Skeletal muscle satellite cell (primary cell): ENCODE results near the gene CABYR.

Experiments used
- H3K27me3 ChIP-seq: 2 replicates; pipeline ENCODE4 v1.7.0; 2013; ENCODE audit warnings: low read length; ENCODE audit not compliant: control insufficient read depth, insufficient read depth
- H3K36me3 ChIP-seq: 2 replicates; pipeline ENCODE4 v1.7.0; 2013; ENCODE audit warnings: mild to moderate bottlenecking, control low read depth, low read length; ENCODE audit not compliant: insufficient read depth
- H3K4me1 ChIP-seq: 2 replicates; pipeline ENCODE4 v1.7.0; 2013; ENCODE audit warnings: low read length; ENCODE audit not compliant: control insufficient read depth, insufficient read depth
- H3K4me2 ChIP-seq: 2 replicates; pipeline ENCODE4 v1.7.0; 2013; ENCODE audit warnings: mild to moderate bottlenecking, low read length
- H3K4me3 ChIP-seq: 2 replicates; pipeline ENCODE4 v1.7.0; 2013; ENCODE audit warnings: low read length
- H3K9ac ChIP-seq: 2 replicates; pipeline ENCODE4 v1.7.0; 2013; ENCODE audit warnings: mild to moderate bottlenecking, low read depth, low read length, moderate library complexity
- H3K9me3 ChIP-seq: replicated peaks from 2 replicates; pipeline ENCODE4 v1.7.0; 2013; ENCODE audit warnings: mild to moderate bottlenecking, control low read depth, low read length

The CABYR gene

DNA sequence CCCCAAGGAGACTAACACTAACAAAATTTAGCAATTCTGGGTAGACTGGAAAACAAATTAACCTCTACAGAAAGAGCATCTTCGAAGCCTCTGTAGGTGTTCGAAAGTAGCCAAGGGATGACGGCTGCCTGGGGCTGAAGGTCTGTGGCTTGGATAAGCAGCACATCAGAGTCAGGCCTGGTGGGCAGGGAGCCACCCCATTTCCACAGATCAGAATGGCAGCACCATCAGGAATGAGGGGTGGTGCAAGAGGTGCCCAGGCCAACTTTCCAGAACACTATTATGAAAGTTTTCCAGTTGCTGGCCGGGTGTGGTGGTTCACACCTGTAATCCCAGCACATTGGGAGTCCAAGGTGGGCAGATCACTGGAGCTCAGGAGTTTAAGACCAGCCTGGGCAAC is 57.9 kb downstream of the CABYR start:
- Histone ChIP-seq H3K27me3 (no peaks in the 10 kb centered on the region), H3K4me1 (peaks cover 18% of the 10 kb centered on the region), H3K36me3 (no peaks in the 10 kb centered on the region), H3K9ac (no peak overlapping the region), H3K4me2 (no peak overlapping the region), H3K4me3 (no peak overlapping the region), H3K9me3 (no peaks in the 10 kb centered on the region)

DNA sequence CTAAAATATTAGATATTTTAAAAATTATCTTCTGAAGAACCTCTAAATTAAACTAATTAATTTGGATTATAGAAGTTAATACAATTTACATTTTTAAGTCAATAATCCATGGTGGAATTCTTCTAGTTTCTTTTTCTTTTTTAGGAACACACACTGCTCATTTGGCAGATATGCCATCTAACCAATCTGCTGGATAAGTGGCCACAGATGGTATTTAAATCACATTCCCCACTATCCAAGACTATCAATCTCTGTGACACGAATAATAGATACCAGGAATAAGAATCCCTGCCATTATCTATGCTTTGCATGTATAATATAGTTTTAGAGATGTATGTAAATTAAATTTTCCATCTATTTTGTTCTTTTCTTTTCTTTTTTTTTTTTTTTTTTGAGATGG is 58.5 kb downstream of the CABYR start:
- Histone ChIP-seq H3K27me3 (no peaks in the 10 kb centered on the region), H3K9me3 (no peaks in the 10 kb centered on the region), H3K4me2 (no peak overlapping the region), H3K4me1 (peaks cover 13% of the 10 kb centered on the region), H3K4me3 (no peak overlapping the region), H3K9ac (no peak overlapping the region), H3K36me3 (no peaks in the 10 kb centered on the region)

DNA sequence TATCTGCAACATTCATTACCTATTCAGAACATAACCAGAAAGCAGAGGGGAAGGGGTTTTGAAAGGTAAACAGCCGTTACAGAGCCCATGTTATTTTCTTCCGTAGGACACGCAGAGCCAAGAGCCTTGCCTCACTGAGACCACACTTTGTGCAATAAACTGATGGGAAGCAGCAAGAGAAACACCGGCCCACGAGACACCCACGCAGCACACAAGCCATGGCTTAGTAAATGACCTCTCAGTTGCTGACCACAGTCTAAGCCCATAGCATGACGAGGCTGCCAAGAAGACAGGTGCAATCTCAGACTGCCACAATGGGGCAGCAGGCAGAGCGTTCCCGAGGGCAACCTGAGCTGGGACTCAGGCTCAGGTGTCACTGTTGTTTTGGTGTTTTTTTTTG is 59.6 kb downstream of the CABYR start:
- H3K4me1 ChIP-seq, result peaks cover 5% of the 10 kb centered on the region
- no peak overlapping the region for H3K4me2 ChIP-seq
- H3K27me3 ChIP-seq, result no peaks in the 10 kb centered on the region
- no peaks in the 10 kb centered on the region for H3K9me3 ChIP-seq
- H3K4me3 ChIP-seq, result no peak overlapping the region
- no peaks in the 10 kb centered on the region for H3K36me3 ChIP-seq
- no peak overlapping the region for H3K9ac ChIP-seq

DNA sequence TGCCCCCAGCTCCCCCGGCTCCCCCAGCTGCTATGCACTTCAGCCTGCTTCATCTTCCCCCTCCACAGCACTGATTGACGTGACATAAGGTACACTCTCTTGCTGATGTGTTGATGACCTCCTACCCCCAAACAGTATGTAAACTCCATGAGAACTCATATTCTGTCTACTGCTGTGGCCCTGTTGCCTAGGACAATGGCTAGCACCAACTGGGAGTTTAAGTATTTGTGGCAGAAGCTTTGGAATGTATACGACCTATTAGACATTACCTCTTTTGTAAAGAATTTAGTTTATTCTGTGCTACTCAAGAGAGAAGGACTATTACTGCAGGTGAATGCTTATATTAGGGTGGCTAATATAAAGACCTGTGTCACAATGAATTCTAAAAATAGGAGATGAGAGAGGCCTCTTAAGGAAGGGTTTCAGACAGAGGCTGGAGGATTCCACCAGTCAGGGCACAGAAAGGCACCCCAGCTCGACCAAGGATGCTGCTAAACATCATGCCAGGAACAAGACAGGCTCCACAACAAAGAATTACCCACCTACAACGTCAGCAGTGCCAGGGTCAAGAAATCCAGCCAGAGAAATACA is 60.6 kb downstream of the CABYR start:
- H3K4me2 ChIP-seq, result no peak overlapping the region
- H3K9me3 ChIP-seq, result no peaks in the 10 kb centered on the region
- no peaks in the 10 kb centered on the region for H3K27me3 ChIP-seq
- no peak overlapping the region for H3K4me3 ChIP-seq
- peaks cover 4% of the 10 kb centered on the region for H3K4me1 ChIP-seq
- no peaks in the 10 kb centered on the region for H3K36me3 ChIP-seq
- H3K9ac ChIP-seq, result no peak overlapping the region

DNA sequence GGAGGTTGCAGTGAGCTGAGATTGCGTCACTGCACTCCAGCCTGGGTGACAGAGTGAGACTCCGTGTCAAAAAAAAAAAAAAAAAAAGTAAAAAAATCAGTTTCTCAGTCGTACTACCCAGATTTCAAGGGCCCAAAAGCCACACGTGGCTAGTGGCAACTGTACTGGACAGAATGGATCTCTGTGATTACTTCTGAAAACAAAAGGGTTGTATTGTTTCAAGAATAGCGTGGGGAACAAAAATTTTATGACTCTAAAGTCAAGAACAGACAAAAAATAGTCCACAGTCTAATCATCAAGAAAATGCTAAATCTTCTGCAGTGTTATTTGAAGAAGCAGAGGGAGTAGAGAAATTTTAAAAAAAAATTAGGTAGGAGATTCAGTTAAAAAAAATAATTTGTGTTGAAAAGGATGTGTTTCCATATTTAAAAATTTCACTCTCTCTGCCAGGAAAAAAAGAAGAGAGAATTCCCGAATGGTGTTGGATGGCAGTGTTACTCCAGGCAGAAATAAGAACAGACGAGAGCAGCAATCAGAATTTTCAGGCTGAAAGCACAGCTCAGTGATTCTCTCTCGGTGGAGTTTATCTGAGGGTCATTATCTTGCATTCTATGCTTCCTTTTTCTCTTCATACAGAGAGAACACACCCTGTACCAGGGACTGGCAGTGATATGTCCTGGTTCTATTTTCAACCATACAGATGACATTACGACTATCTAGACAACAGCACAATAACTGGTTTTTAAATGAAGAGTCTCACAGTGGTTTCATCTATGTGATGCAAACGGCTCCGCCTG is 61.8 kb downstream of the CABYR start:
- Histone ChIP-seq H3K27me3 (no peaks in the 10 kb centered on the region), H3K36me3 (no peaks in the 10 kb centered on the region), H3K9me3 (no peaks in the 10 kb centered on the region), H3K4me2 (no peak overlapping the region), H3K4me1 (peaks cover 4% of the 10 kb centered on the region), H3K9ac (no peak overlapping the region), H3K4me3 (no peak overlapping the region)

DNA sequence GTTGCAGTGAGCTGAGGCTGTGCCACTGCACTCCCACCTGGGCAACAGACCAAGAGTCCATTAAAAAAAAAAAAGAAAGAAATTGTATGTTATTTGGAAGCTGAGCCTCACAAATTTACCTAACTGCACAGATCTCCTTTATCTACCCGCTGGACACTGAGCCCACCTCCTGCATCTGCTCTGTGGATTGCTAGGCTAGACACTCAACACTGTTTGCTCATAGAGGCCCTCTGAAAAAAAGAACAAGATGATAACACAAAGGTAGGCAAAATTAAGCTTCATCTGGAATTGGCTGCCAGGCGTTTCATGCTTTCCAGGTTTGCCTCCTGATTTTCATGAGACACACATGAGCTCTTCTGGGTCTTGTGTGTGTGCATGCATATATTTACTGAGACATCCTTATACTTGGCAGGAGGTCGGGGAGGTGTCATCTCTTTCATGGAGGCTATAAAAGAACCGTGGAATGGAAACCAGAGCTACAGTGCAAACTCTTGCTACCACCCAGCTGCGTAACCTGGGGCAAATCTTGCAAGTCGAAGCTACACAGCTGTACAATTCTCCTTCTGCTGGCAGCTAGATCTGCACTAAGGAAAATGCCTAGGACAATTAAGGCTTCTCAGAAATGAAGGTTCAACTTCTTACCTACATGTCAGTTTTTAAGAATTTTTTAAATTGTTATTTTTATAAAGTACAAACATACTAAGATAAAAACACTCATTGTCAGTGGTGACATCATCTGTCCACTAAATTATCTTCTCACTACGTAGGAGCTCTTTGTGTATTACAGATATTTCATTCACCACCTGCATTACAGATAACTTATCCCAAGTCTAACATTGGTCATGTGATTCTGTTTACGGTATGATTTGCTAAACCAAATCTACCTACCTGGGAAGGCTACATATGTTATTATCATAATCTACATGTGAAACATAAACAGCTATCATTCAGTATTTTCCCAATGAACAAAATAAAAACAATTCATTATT is 63.1 kb downstream of the CABYR start:
- no peak overlapping the region for H3K4me3 ChIP-seq
- H3K4me2 ChIP-seq, result no peak overlapping the region
- peaks cover 4% of the 10 kb centered on the region for H3K4me1 ChIP-seq
- no peak overlapping the region for H3K9ac ChIP-seq
- H3K27me3 ChIP-seq, result no peaks in the 10 kb centered on the region
- H3K36me3 ChIP-seq, result no peaks in the 10 kb centered on the region
- H3K9me3 ChIP-seq, result no peaks in the 10 kb centered on the region

DNA sequence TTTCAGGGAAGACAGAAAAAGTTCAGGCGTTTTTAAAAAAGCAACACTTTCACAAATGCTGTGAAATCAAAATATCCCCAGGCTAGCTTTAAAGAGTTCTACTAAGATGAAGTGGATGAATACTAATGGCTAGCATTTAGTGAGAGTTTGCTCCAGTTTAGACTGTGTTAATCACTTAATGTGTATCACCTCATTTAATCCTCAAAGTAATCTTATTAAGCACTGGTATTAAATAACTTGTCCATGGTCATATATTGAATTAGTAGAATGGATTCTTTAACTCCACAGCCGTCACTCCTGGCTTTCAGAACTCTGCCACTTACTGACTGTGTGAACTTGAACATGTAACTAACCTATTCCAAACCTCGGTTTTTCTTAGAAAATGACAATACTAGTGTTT is 66.0 kb downstream of the CABYR start:
- no peaks in the 10 kb centered on the region for H3K9me3 ChIP-seq
- H3K4me3 ChIP-seq, result no peak overlapping the region
- H3K27me3 ChIP-seq, result no peaks in the 10 kb centered on the region
- H3K36me3 ChIP-seq, result no peaks in the 10 kb centered on the region
- no peaks in the 10 kb centered on the region for H3K4me1 ChIP-seq
- no peak overlapping the region for H3K9ac ChIP-seq
- H3K4me2 ChIP-seq, result no peak overlapping the region

DNA sequence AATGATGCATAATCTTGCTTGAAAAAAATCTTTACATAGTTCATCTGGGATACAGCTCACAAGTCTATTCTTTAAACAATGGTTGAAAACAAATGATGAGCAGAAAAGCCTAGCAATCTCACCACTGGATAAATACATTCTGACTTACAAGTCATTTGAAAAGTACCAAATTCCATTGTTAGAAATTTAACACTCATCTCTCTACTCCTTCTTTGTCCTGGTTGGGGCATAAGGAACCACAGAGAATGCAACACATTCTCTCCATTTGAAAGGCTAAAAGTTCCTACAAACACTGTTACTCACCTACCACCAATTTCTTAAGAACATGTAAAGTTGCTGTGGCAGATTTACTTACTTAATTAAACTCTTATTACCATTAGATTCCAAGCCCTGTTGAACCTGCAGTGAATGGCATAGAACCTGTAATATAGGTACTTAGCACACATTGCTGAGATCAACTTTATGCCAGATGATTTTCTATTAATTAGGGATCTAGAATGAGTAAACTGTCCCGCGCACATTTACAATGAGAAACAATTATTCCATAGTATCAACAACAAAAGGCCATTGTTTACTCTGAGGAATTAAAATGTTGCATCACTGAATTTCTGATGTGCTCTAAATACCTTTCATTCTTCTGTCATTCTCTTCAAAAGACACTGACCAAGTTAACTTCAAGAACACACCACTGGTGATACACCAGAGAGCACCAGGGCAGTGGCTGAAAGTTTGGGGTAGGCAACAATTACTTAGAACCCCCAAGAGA is 69.6 kb downstream of the CABYR start:
- Histone ChIP-seq H3K4me3 (no peak overlapping the region), H3K9me3 (no peaks in the 10 kb centered on the region), H3K4me2 (no peak overlapping the region), H3K27me3 (no peaks in the 10 kb centered on the region), H3K9ac (no peak overlapping the region), H3K36me3 (no peaks in the 10 kb centered on the region), H3K4me1 (peaks cover 17% of the 10 kb centered on the region)

DNA sequence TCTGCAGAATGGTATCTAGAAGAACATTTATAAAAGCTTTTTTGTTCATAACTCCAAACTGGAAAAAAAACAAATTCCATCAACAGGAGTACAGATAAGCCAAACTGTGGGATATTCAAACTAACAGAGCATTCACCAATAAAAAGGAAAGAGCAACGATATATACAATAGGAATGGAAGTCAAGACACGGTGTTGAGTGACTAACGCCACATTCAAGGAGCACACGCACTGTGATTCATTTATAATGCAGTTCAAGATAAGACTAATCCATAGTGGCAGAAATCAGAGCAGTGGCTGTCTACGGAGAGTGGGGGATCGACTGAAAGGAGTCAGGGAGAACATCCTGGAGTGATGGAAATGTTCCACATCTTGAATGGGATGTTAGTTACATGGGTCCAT is 70.7 kb downstream of the CABYR start:
- no peaks in the 10 kb centered on the region for H3K9me3 ChIP-seq
- no peaks in the 10 kb centered on the region for H3K27me3 ChIP-seq
- no peak overlapping the region for H3K4me2 ChIP-seq
- no peak overlapping the region for H3K4me3 ChIP-seq
- peaks cover 27% of the 10 kb centered on the region for H3K4me1 ChIP-seq
- H3K36me3 ChIP-seq, result no peaks in the 10 kb centered on the region
- no peak overlapping the region for H3K9ac ChIP-seq
